Right lobe of liver (tissue), 4 donors: Measurements from ENCODE around the gene KAT7.

Experiments
- CTCF ChIP-seq, 4 donors: fragments of 200-600 bp in 3 of 4; fragments of 450-650 bp in 1 of 4; IDR thresholded peaks; one replicate each; pipeline versions ENCODE4 v1.5.1 to v1.8.0; 2016 to 2022; ENCODE audit warnings: antibody characterized with exemption in 4 of 4, mild to moderate bottlenecking in 2 of 4
- POLR2A ChIP-seq: fragments of 450-650 bp; IDR thresholded peaks from one replicate; pipeline ENCODE4 v1.6.1; 2017; ENCODE audit warnings: antibody characterized with exemption, mild to moderate bottlenecking
- donor health status: DM: no; HTN: no; CAD: no.
- donor health status: DM: no; HTN: no; CAD: no.
- donor health status: DM: no; HTN: yes; CAD: no.

GRCh38 chr17:49842371-49842770 lies 53.9 kb downstream of the KAT7 start:
- TF ChIP-seq CTCF (IDR thresholded peaks at IDR 0.05) (no peak), POLR2A (no peak)
